ENCODE measurements around the gene PCARE. TPM values are rescaled to one million over a fixed set of nuclear protein-coding genes. Genes with fewer than 3 reads are reported as not detected.

Gene PCARE
- total and polyA plus RNA-seq, 2 of the 8 experiments (the other 6 are each of a cell fraction or from before 2014, with no cell fraction given), result not detected

- TF ChIP-seq CTBP2 (IDR thresholded peaks at IDR 0.05; ENCODE audit: borderline replicate concordance, insufficient read depth, insufficient read length, low read length), result no peak
- no peak for TF ChIP-seq BCL11A (IDR thresholded peaks at IDR 0.05; ENCODE audit: low read depth in 2 of 2, low read length in 2 of 2)
- TF ChIP-seq CEBPB (IDR thresholded peaks at IDR 0.05; ENCODE audit: low read depth, low read length), result no peak
- TF ChIP-seq SP1 (IDR thresholded peaks at IDR 0.05; ENCODE audit: low read depth, low read length), result no peak
- no peak for TF ChIP-seq POLR2AphosphoS5 (IDR thresholded peaks at IDR 0.05; ENCODE audit: low read depth, low read length)
- TF ChIP-seq FOSL1 (IDR thresholded peaks at IDR 0.05; ENCODE audit: insufficient read depth, low read depth, low read length), result no peak
- no peak for TF ChIP-seq CBX5 (IDR thresholded peaks at IDR 0.05; ENCODE audit: low read depth, low read length)
These were observed 18.7 kb downstream of the PCARE start (continued) for GRCh38 chr2:29055601-29056000.

Measured in H1 (cell line).